Osteoblast (primary cell): Measurements from ENCODE around the gene ALDH3B2. TPM values are rescaled to one million over a fixed set of nuclear protein-coding genes. Genes with fewer than 3 reads are reported as not detected.
"Not testable (repeated sequence)": the region's sequence is repeated elsewhere in the genome, so short reads cannot be mapped to it uniquely, and the experiment has no call there.

ENCODE experiments used
- DNase-seq: peaks from one replicate; pipeline ENCODE4 v3.0.0; 2011; ENCODE audit warnings: low spot score, mixed read lengths; ENCODE audit not compliant: insufficient read length; ENCODE audit errors: missing footprints
- H2AFZ ChIP-seq: 2 replicates; pipeline ENCODE4 v1.6.0; 2011; ENCODE audit warnings: mild to moderate bottlenecking, low read length
- H3K27ac ChIP-seq: 2 replicates; pipeline ENCODE4 v1.5.1; 2011; ENCODE audit warnings: mild to moderate bottlenecking, low read depth, low read length, moderate library complexity
- H3K27me3 ChIP-seq: 2 replicates; pipeline ENCODE4 v1.6.0; 2012; ENCODE audit warnings: mild to moderate bottlenecking, control low read depth, inconsistent platforms, low read length, moderate library complexity; ENCODE audit not compliant: insufficient read depth
- H3K36me3 ChIP-seq: 2 replicates; pipeline ENCODE4 v1.5.1; 2011; ENCODE audit warnings: mild to moderate bottlenecking, low read length, control low read depth, moderate library complexity; ENCODE audit not compliant: insufficient read depth
- H3K4me1 ChIP-seq: 2 replicates; pipeline ENCODE4 v1.5.1; 2011; ENCODE audit warnings: mild to moderate bottlenecking, low read length, control low read depth, moderate library complexity; ENCODE audit not compliant: insufficient read depth
- H3K4me2 ChIP-seq: 2 replicates; pipeline ENCODE4 v1.6.0; 2011; ENCODE audit warnings: mild to moderate bottlenecking, low read length; ENCODE audit not compliant: insufficient read depth
- H3K4me3 ChIP-seq: fragments of 200-600 bp; sonication (generic); 3 replicates; pipeline ENCODE4 v1.5.1; 2012; ENCODE audit warnings: mild to moderate bottlenecking, low read length, inconsistent platforms; ENCODE audit not compliant: insufficient read depth
- H3K79me2 ChIP-seq: 2 replicates; pipeline ENCODE4 v1.6.0; 2012; ENCODE audit warnings: mild to moderate bottlenecking, low read length, control low read depth, inconsistent platforms; ENCODE audit not compliant: insufficient read depth
- H3K9me3 ChIP-seq: 2 replicates; pipeline ENCODE4 v1.5.1; 2011; ENCODE audit warnings: low read depth, low read length, control low read depth
- H4K20me1 ChIP-seq: 2 replicates; pipeline ENCODE4 v1.6.0; 2012; ENCODE audit warnings: mild to moderate bottlenecking, low read length, control low read depth; ENCODE audit not compliant: insufficient read depth
- total RNA-seq: library from RNA; depleted of rRNA; stranded (reverse); fragments of >200 nt; gene quantifications from 2 replicates; pipeline ENCODE4 v1.2.3, GENCODE V29; 2012
- TF ChIP-seq, protein P1 (sequence below): IDR thresholded peaks from 2 replicates; pipeline ENCODE4 v1.5.1; 2011; ENCODE audit warnings: mild to moderate bottlenecking, low read depth, low read length, moderate library complexity; ENCODE audit errors: extremely low read depth

Gene ALDH3B2
- total RNA-seq, 1 donor, result not detected

DNA sequence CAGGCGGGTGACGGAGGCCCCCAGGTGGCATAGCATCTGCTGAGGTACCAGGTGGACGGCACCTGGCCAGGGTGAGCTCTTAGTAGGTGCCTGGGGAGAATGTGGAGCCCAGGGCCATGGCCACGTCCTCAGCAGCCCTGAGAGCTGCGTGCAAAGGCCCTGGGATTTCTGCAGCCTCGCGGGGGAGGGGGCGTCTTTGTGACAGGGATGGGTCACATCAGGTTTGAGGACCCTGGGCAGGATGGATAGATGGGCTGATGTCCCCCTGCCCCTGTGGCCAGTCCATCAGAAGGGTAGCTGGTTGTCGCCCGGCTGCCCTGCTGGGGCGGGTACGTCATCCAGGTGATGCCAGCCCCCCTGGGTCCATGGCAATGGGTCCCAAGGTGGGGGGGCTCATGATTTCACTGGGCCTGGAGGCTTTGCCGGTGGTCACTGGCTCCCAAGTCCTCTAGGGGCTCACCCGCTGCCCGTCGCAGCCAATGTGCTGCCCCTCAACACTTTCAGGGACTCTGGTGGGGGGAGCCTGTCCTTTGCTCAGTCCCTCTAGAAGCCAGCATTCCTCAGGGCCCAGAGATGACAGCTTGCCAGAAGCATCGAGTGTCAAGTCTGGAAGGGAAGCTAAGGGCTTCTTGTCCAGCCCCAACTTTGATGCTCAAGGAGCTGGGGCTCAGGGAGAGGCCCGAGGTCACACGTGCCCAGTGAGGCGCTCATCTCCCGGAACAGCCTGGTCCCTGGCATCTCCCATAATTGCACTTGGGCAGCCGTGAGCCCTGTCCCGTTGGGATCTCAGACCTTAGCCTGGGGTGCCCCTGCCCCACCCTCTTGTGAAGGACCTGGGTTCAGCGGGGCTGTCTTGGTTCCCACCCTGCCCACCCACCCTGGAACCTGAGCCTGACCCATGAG lies 35.6 kb downstream of the ALDH3B2 start:
- H3K27me3 ChIP-seq, result no peaks in the 10 kb centered on the region
- no peaks in the 10 kb centered on the region for H3K9me3 ChIP-seq
- peak; percentile 62 for DNase-seq
- H3K36me3 ChIP-seq, result no peaks in the 10 kb centered on the region
- H3K4me1 ChIP-seq, result no peaks in the 10 kb centered on the region
- H3K79me2 ChIP-seq, result no peaks in the 10 kb centered on the region
- no peak overlapping the region for H3K27ac ChIP-seq
- no peak overlapping the region for H3K4me3 ChIP-seq
- TF ChIP-seq, protein P1, sequence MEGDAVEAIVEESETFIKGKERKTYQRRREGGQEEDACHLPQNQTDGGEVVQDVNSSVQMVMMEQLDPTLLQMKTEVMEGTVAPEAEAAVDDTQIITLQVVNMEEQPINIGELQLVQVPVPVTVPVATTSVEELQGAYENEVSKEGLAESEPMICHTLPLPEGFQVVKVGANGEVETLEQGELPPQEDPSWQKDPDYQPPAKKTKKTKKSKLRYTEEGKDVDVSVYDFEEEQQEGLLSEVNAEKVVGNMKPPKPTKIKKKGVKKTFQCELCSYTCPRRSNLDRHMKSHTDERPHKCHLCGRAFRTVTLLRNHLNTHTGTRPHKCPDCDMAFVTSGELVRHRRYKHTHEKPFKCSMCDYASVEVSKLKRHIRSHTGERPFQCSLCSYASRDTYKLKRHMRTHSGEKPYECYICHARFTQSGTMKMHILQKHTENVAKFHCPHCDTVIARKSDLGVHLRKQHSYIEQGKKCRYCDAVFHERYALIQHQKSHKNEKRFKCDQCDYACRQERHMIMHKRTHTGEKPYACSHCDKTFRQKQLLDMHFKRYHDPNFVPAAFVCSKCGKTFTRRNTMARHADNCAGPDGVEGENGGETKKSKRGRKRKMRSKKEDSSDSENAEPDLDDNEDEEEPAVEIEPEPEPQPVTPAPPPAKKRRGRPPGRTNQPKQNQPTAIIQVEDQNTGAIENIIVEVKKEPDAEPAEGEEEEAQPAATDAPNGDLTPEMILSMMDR, result no peak
- H3K4me2 ChIP-seq, result no peak overlapping the region
- no peak overlapping the region for H2AFZ ChIP-seq
- no peaks in the 10 kb centered on the region for H4K20me1 ChIP-seq

DNA sequence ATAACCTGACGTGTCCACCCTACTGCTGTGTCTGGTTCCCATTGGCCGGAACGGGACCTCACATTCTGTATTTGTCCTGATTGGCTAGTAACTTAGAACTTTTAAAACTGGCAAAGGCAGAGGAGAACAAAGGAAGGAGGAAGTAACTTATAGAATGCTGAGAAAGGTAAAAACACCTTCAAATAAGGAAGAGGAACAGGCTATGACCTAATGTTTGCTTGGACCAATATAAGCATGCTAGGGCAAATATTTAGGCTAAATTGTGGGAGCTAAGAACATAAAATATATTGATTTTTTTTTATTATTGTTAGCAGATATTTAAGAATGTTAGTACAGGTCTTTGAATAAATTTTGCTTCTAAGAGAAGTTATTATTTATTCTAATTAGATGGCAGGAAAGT lies 37.0 kb downstream of the ALDH3B2 start:
- DNase-seq, H3K27me3 ChIP-seq, H3K4me2 ChIP-seq, H3K36me3 ChIP-seq, H3K27ac ChIP-seq, H3K79me2 ChIP-seq, H3K4me3 ChIP-seq, H3K9me3 ChIP-seq, H2AFZ ChIP-seq, H3K4me1 ChIP-seq, H4K20me1 ChIP-seq: not testable (repeated sequence)

DNA sequence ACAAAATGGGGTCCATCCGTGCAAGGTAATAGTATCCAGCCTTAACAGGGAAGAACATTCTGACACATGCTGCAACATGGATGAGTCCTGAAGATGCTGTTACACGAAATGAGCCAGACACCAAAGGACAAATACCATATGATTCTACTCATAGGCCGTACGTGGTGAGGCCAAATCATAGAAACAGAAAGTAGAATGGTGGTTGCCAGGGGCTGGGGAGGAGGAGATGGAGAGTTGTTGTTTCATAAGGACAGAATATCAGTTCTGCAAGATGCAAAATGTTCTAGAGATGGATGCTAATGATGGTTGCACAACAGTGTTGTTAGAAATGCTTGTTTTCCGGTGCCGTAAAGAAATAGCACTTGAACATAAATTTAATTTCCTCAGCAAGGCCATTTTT lies 37.5 kb downstream of the ALDH3B2 start:
- Histone ChIP-seq H3K36me3 (no peaks in the 10 kb centered on the region), H3K27ac (no peak overlapping the region), H3K27me3 (no peaks in the 10 kb centered on the region), H4K20me1 (no peaks in the 10 kb centered on the region), H3K79me2 (no peaks in the 10 kb centered on the region), H3K9me3 (no peaks in the 10 kb centered on the region), H2AFZ (no peak overlapping the region), H3K4me2 (no peak overlapping the region), H3K4me1 (no peaks in the 10 kb centered on the region), H3K4me3 (no peak overlapping the region)
- DNase-seq, result peak; percentile 48
- TF ChIP-seq, protein P1, result no peak

DNA sequence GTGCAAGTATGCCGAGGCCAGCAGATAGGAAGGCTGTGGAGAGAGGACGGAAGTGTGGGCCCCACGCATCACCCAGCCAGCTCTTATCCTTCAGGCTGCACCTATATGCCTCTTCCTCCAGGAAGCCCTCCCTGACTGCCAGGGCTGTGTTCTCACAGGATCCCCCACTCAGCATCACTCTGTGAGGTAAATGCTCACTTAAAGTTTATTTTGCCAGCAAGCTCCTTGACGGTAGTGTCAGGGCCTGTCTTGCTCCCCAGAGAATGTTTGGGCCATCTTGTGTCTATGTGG lies 39.2 kb downstream of the ALDH3B2 start:
- no peaks in the 10 kb centered on the region for H3K27me3 ChIP-seq
- DNase-seq, result no peak
- peaks cover 5% of the 10 kb centered on the region for H3K4me1 ChIP-seq
- H3K27ac ChIP-seq, result no peak overlapping the region
- H3K9me3 ChIP-seq, result no peaks in the 10 kb centered on the region
- no peaks in the 10 kb centered on the region for H4K20me1 ChIP-seq
- no peak overlapping the region for H3K4me3 ChIP-seq
- H2AFZ ChIP-seq, result no peak overlapping the region
- H3K79me2 ChIP-seq, result no peaks in the 10 kb centered on the region
- TF ChIP-seq, protein P1, result no peak
- H3K4me2 ChIP-seq, result no peak overlapping the region
- no peaks in the 10 kb centered on the region for H3K36me3 ChIP-seq
